GM19463 (cell line): ENCODE measurements around the gene TFEB.

Experiments
- ATAC-seq: cut with Tn5 transposase; IDR thresholded peaks from one replicate; pipeline ENCODE4 v1.9.1; 2021; ENCODE audit warnings: mild to moderate bottlenecking, moderate library complexity; ENCODE audit not compliant: unreplicated experiment

TFEB gene

DNA sequence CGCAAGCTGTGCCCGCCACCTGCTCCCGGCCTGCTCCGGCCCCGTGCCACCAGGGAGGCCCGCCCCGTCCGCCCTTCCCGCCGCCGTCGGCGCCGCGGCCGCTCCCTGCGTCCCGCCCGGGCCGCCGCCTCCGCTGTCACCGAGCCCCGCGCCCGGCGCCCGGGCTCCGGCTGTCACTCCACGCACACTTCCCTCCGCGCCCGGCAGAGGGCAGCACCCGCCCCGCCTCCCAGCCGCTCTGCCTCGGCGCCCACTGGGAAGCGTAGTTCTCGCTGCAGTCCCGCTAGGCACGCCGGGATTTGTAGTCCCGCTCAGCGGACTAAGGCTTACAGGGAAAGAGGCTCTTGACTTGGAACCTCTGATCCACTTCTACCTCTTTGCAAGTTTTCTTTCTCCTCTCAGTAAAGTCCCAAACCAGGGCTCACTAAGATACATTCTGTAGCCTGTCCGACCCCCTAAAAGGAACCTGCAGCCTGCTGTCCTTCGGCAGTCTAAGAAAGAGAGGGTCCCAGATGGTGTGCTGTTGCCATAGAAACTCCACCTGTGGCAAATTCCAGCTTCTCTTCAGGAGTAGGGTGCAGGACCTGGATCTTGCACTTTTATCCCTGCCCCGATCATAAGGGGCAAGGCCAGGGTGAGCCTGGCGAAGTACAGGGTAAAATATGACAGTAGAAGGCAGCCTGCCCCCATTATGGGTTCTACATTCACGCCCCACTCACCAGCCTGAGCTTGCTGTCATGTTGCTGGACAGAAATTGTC lies at the start of gene TFEB:
TSS of gene TFEB (minus strand) at position 182 of the 759 bp plus-strand sequence. CDS start 44,395 bp downstream, outside the sequence.
- peak; percentile 34 for ATAC-seq

GRCh38 chr6:41784581-41785171 lies 49.3 kb upstream of the TFEB start:
- no peak for ATAC-seq

GRCh38 chr6:41783106-41783780 lies 47.8 kb upstream of the TFEB start:
- no peak for ATAC-seq

DNA sequence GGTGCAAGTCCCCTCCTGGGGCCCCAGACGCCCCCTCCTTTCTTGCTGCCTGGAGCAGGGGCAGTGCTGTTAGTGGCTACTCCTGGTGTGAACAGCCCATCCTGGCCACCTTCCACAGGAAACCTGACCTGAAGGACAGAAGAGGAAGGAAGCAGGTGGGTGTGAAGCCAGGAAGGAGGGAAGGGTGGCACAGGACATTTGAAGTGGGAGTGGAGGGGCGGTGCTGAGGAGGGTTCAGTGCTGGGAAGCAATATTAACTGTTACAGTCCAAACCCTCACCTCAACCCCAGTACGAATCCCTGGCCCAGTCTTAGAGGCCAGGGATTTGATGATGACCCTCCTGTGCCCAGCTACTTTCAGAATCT lies 45.9 kb upstream of the TFEB start:
- ATAC-seq, result no peak

DNA sequence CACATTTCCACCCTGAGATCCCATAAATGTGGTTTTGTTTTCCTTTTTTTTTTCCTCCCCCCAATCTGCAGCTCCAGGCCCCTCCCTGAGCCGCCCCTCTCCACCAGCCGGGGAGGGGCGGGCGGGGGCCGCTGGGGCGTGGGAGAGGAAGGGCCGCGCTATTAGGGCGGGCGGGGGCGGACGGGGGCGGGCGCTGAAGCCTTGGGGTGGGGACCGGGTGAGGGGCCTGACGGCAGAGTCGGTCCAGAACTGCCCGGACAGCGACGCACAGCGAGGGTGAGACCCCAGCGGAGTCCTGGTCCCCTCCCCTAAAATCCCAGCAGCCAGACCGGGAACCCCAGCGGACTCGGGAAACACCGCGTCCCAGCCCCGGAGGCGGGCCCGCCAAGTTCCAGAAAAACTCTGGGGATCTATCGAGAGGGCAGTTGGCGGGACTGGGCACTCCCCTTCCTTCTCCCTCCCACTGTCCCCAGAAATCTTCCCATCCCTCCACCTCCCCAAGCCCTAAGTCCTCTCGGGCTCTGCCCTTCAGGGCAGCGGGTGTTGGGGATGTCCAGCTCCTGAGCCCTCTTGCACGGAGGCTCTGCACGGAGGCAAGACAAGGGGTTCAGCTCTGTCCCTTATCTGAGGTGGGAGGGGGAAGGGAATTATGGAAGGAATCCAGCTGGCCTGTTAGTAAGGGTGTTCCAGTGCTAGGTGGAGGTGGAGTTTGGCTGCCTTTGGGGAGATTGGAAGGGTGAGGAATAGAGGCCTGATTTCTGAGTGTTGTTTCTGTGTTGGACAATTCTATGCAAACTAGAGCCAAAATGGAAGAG lies 45.4 kb upstream of the TFEB start, which contains the start of gene PRICKLE4:
TSS of gene PRICKLE4 (plus strand) at position 232 of the 815 bp plus-strand sequence. CDS start 2,692 bp downstream, outside the sequence.
- no peak for ATAC-seq

DNA sequence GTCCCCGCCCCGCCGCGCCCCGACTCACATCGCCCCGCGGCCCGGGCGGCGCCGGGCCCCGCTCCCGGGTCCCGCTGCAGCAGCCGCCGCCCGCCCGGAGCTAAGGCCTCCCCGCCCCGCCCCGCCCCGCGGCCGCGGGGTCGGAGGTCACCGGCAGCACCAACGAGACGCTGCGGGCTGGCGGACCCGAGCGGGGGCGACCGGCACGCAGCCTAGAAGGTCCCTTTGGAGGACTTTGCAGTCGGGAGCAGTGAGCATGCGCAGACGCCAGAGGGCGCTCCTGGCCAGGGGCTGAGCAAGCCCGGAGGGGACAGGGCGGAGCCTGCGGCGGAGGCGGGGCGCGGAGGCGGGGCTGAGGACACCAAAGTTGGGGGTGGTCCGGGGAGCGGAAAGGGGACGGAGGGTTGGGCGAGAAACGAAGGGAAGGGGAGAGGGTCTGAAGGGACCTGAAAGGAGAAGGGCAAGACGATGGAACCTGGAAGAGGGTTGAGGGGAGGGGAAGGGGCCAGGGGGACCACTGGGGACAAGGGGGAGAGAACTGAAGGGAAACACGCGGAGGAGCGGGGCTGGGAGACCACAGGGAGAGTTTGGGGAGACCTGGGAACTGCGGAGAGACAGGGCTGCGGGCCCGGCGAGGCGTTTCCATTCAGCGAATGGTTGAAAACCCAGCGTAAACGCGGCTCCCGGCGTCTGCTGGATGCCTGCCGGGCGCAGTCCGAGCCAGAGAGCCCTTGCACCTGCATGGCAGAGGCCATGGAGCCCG lies 44.6 kb upstream of the TFEB start, which contains the start of gene FRS3:
TSS of gene FRS3 (minus strand) at position 113 of the 763 bp plus-strand sequence. CDS start 2,913 bp downstream, outside the sequence.
- peak; percentile 95 for ATAC-seq

DNA sequence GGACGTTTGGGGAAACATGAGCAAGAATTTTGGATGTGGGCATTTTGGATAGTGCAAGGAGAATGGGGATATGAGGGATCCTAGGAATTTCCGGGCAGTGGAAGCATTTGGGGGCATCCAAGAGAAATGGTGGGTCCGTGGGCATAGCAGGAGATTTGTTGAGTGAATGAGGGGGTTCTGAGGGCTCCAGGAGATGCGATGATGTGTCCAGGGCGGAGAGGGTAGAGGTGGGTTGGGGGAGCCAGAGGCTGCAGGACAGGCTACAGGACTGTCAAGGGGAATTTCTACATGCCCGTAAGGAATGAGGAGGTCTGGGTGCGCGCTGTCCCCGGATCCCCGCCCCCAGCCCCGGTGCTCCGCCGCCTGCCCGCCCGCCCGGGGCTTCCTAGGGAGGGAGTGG lies 43.9 kb upstream of the TFEB start:
- ATAC-seq, result no peak

GRCh38 chr6:41778895-41779294 lies 43.5 kb upstream of the TFEB start:
- ATAC-seq, result no peak

DNA sequence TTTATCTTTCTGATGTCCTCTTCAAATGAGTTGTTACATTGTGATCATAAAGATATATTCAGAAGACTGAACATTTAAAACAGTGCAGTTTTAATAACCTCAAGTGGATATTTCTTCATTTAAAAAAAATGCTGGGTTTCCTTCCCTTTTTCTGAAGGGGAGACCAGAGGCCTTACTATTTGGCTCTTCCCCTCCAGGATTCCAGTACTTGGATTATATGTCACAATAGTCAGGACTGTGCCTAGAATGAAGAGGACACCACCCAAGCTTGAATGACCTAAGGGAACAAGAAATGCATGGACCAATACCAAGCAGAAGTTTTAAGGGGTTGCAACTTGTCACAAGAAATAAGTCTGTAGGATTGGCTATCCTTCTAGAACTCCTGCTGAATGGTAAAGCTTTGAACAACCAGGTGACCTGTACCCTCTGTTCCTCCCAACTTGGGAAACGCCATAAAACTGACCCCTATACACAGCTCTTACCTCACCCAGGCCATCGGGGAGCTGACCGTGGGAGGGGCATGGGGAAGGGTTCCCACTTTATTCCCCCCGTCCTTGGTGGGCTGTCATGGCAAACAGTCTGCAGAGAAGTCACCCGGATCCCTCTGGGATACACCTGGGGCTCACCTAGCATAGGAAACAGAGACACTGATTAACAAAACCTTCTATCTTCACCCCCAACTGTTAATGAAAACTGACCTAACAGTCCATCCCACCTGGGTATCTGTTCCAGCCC lies 42.3 kb upstream of the TFEB start:
- ATAC-seq, result no peak

GRCh38 chr6:41775293-41775882 lies 40.0 kb upstream of the TFEB start:
- ATAC-seq, result no peak

GRCh38 chr6:41774841-41775240 lies 39.4 kb upstream of the TFEB start:
- no peak for ATAC-seq

- no peak for ATAC-seq
Observed at GRCh38 chr6:41771058-41771983, 35.9 kb upstream of the TFEB start.

GRCh38 chr6:41770381-41771057 lies 35.1 kb upstream of the TFEB start:
- no peak for ATAC-seq

DNA sequence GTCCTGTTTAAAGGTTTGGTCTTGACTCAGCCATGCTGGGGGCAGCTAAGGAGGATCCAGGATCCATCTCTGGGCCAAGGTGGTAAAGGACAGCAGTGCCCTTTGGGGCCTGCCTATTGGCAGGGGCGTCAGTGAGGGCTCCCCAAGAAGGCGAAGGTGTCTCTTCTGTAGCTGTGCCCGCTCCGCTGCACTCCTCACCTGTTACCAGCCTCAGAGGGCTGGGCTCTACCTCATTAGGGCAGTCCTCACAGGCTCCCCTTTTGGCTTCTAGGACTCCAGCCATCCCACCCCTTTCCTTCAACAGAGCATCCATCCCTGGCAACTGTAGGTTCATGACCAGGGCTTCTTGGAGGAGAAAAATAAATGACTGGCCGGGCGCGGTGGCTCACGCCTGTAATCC lies 34.0 kb upstream of the TFEB start:
- no peak for ATAC-seq

DNA sequence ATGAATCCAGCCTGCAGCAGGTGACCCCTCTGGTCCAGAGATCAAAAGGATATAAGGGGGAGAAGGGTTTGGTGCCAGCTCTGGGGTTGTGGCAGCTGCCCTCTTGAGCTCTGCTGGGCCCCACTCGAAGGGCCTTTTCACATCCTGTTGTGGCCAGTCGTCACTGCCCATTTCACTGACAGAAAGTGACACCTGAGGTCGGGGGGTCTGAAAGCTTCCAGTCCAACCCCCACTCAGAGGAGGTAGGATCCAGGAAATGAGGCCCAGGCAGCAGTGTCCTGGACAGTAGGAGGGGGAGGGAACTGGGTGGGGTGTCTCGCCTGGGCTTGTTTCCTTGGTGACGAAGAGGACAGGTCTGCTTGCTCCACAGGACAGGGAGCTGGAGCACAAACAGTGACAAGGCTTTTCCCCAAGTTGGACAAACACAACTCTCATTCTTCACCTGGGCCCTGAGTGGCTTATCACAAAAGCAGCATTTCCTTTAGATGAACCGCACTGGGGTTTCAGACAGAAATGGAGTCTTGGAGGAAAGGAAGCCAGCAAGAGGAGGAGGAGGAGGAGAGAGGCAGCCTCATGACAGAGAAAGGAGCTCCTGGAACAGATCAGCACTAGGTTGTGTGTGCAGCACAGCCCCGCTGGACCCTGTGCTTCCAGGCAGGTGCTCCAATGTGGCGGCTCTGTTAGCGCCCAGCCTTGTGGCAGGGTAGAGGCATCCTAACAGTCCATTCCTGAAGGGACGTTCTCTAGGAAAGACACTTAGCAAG lies 33.3 kb upstream of the TFEB start:
- ATAC-seq, result no peak

DNA sequence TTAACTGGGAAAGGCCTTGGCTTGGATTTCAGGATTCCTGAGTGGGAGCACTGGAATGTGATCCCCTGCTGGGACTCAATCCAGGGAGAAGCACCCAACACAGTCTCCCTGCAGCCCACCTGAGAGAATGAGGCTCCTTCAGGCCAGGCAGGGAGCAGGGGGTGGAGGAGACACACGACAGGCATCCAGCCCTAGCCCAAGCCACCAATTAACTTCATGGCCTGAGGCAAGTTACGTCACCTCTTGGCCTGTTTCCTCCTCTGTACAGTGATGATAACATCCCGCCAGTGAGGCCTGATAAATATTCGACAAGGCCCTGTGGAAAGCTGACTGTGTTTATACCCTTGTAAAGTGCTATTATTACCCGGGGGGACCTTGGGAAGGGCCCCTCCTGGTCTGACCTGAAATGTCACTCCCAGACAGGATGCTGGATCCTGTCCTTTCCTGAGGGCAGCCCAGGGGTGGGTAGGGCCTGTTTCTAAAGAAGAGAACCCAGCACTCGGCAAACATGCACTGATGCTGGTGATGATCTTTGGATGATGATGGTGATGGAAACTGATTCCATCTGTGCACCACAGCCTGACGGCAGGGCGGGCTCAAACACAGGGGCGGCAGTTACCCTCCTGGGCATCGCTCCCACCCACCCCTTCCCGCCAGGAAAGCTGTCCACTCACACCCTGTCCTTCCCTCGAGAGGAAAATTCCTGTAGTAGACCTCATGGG lies 31.9 kb upstream of the TFEB start:
- ATAC-seq, result no peak
